ENCODE measurements around the gene WDR55. TPM values are rescaled to one million over a fixed set of nuclear protein-coding genes. Genes with fewer than 3 reads are reported as not detected.

WDR55 gene
- total and polyA plus RNA-seq, 2 donors (not counting 1 experiment from before 2014, with no cell fraction given) = 43.4 to 44.7 TPM

- Mint-ChIP-seq H3K27ac (no peak within 1 kb of the TSS), H3K4me1 (no peaks in the 10 kb centered on the region), H3K9me3 (ENCODE audit: insufficient read depth) (no peaks in the 10 kb centered on the region), H3K27me3 (no peaks in the 10 kb centered on the region), H3K4me3 (no peak within 1 kb of the TSS)
- no peak within 1 kb of the TSS for H2AFZ ChIP-seq (ENCODE audit: insufficient read depth, low read depth, low read length, poor library complexity, severe bottlenecking)
- no peaks in the 10 kb centered on the region for H3K4me1 ChIP-seq (ENCODE audit: control insufficient read depth in 2 of 2, insufficient read depth in 2 of 2, low read length in 2 of 2)
- DNase-seq = no peak
- POLR2A ChIA-PET = interaction anchor here (0.9 kb wide), 1 partner anchor 9 kb away, joined by 3 read pairs; the partner anchor contains the start of gene WDR55
- peaks cover 15% of the 10 kb centered on the region for H3K79me2 ChIP-seq (ENCODE audit: control insufficient read depth, insufficient read depth, low read length)
- ATAC-seq (ENCODE audit: low read depth) = no peak
- no peak within 1 kb of the TSS for H3K4me2 ChIP-seq (replicated peaks; ENCODE audit: low read depth, low read length, poor library complexity, severe bottlenecking)
- TF ChIP-seq CTCF (IDR thresholded peaks at IDR 0.05) = no peak
- TF ChIP-seq EZH2 (IDR thresholded peaks at IDR 0.05; ENCODE audit: borderline replicate concordance, insufficient read depth, low read depth, low read length, poor library complexity, severe bottlenecking) = no peak
- no peaks in the 10 kb centered on the region for H3K27me3 ChIP-seq (replicated peaks in 1 of 4; ENCODE audit: control extremely low read depth in 1 of 4, control insufficient read depth in 3 of 4, insufficient read depth in 4 of 4, low read length in 3 of 4)
- CTCF ChIA-PET = no interaction called here
- intact Hi-C loops (cut with micrococcal nuclease) = no loop called here
- H3K9me3 ChIP-seq (ENCODE audit: control extremely low read depth in 1 of 3, control insufficient read depth in 2 of 3, insufficient read depth in 1 of 3, low read length in 2 of 3) = peaks cover 0 to 7% (median 0%) of the 10 kb centered on the region in 3 donors
- no peak within 1 kb of the TSS for H3K27ac ChIP-seq (ENCODE audit: low read length in 2 of 2)
- no peak within 1 kb of the TSS for H3K9ac ChIP-seq (ENCODE audit: low read length)
- H3K4me3 ChIP-seq (ENCODE audit: control extremely low read depth in 1 of 5, extremely low read depth in 1 of 5, insufficient read depth in 1 of 5, low read depth in 2 of 5, low read length in 4 of 5) = no peak within 1 kb of the TSS
- 96% methylated on average over 31 of the region's 45 CpGs for WGBS (ENCODE audit: insufficient coverage)
- H4K20me1 ChIP-seq (ENCODE audit: control insufficient read depth, insufficient read depth, low read length, poor library complexity, severe bottlenecking) = no peaks in the 10 kb centered on the region
- peaks cover 0 to 73% of the 10 kb centered on the region in 2 experiments for H3K36me3 ChIP-seq (replicated peaks in 1 of 2; ENCODE audit: control extremely low read depth in 1 of 2, control insufficient read depth in 1 of 2, extremely low read depth in 1 of 2, insufficient read depth in 2 of 2, low read length in 1 of 2)
Observed at GRCh38 chr5:140673187-140673976, 8.7 kb downstream of the WDR55 start, which contains the start of gene DND1. TSS of gene DND1 (minus strand) at chr5:140673576. CDS start at chr5:140673542, 34 bp downstream.

- Histone ChIP-seq H3K79me2 (ENCODE audit: control insufficient read depth, insufficient read depth, low read length) (peaks cover 9% of the 10 kb centered on the region), H3K36me3 (replicated peaks in 1 of 2; ENCODE audit: control extremely low read depth in 1 of 2, control insufficient read depth in 1 of 2, extremely low read depth in 1 of 2, insufficient read depth in 2 of 2, low read length in 1 of 2) (peaks cover 0 to 67% of the 10 kb centered on the region in 2 experiments), H3K9ac (ENCODE audit: low read length) (no peak overlapping the region), H2AFZ (ENCODE audit: insufficient read depth, low read depth, low read length, poor library complexity, severe bottlenecking) (no peak overlapping the region), H3K9me3 (ENCODE audit: control extremely low read depth in 1 of 3, control insufficient read depth in 2 of 3, insufficient read depth in 1 of 3, low read length in 2 of 3) (peaks cover 0 to 7% (median 0%) of the 10 kb centered on the region in 3 donors), H3K4me1 (ENCODE audit: control insufficient read depth in 2 of 2, insufficient read depth in 2 of 2, low read length in 2 of 2) (no peaks in the 10 kb centered on the region), H3K27me3 (replicated peaks in 1 of 4; ENCODE audit: control extremely low read depth in 1 of 4, control insufficient read depth in 3 of 4, insufficient read depth in 4 of 4, low read length in 3 of 4) (no peaks in the 10 kb centered on the region), H3K4me2 (replicated peaks; ENCODE audit: low read depth, low read length, poor library complexity, severe bottlenecking) (no peak overlapping the region), H3K4me3 (ENCODE audit: control extremely low read depth in 1 of 5, extremely low read depth in 1 of 5, insufficient read depth in 1 of 5, low read depth in 2 of 5, low read length in 4 of 5) (no peak overlapping the region), H3K27ac (ENCODE audit: low read length in 2 of 2) (no peak overlapping the region), H4K20me1 (ENCODE audit: control insufficient read depth, insufficient read depth, low read length, poor library complexity, severe bottlenecking) (no peaks in the 10 kb centered on the region)
- WGBS (ENCODE audit: insufficient coverage) = no CpG with 5 or more reads among the region's 2 CpGs
- ChIA-PET CTCF (no interaction called here), POLR2A (no interaction called here)
- H3K4me1 Mint-ChIP-seq = no peaks in the 10 kb centered on the region
- no peaks in the 10 kb centered on the region for H3K9me3 Mint-ChIP-seq (ENCODE audit: insufficient read depth)
- intact Hi-C loops (cut with micrococcal nuclease) = no loop called here
- H3K4me3 Mint-ChIP-seq = no peak overlapping the region
- no peaks in the 10 kb centered on the region for H3K27me3 Mint-ChIP-seq
- ATAC-seq (ENCODE audit: low read depth) (no peak), DNase-seq (no peak)
- no peak overlapping the region for H3K27ac Mint-ChIP-seq
- no peak for TF ChIP-seq CTCF (IDR thresholded peaks at IDR 0.05)
- TF ChIP-seq EZH2 (IDR thresholded peaks at IDR 0.05; ENCODE audit: borderline replicate concordance, insufficient read depth, low read depth, low read length, poor library complexity, severe bottlenecking) = no peak
Observed at GRCh38 chr5:140674211-140674610, 9.5 kb downstream of the WDR55 start.
